ENCODE data around the gene CCDC57. TPM values are rescaled to one million over a fixed set of nuclear protein-coding genes. Genes with fewer than 3 reads are reported as not detected.

CCDC57 gene
- total RNA-seq, 4 donors from 2014 or later = 14.8 to 32.0 (median 21.9) TPM

DNA sequence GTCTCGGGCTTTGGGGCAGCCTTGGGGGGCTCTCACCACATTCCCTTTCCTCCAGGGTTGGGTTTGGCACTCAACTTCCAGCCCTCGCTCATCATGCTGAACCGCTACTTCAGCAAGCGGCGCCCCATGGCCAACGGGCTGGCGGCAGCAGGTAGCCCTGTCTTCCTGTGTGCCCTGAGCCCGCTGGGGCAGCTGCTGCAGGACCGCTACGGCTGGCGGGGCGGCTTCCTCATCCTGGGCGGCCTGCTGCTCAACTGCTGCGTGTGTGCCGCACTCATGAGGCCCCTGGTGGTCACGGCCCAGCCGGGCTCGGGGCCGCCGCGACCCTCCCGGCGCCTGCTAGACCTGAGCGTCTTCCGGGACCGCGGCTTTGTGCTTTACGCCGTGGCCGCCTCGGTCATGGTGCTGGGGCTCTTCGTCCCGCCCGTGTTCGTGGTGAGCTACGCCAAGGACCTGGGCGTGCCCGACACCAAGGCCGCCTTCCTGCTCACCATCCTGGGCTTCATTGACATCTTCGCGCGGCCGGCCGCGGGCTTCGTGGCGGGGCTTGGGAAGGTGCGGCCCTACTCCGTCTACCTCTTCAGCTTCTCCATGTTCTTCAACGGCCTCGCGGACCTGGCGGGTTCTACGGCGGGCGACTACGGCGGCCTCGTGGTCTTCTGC, 24.6 kb upstream of the CCDC57 start:
- no peak for ATAC-seq (ENCODE audit: low FRiP score)
- TF ChIP-seq, protein P1, sequence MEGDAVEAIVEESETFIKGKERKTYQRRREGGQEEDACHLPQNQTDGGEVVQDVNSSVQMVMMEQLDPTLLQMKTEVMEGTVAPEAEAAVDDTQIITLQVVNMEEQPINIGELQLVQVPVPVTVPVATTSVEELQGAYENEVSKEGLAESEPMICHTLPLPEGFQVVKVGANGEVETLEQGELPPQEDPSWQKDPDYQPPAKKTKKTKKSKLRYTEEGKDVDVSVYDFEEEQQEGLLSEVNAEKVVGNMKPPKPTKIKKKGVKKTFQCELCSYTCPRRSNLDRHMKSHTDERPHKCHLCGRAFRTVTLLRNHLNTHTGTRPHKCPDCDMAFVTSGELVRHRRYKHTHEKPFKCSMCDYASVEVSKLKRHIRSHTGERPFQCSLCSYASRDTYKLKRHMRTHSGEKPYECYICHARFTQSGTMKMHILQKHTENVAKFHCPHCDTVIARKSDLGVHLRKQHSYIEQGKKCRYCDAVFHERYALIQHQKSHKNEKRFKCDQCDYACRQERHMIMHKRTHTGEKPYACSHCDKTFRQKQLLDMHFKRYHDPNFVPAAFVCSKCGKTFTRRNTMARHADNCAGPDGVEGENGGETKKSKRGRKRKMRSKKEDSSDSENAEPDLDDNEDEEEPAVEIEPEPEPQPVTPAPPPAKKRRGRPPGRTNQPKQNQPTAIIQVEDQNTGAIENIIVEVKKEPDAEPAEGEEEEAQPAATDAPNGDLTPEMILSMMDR (IDR thresholded peaks at IDR 0.05) = no peak
- no peak for DNase-seq (ENCODE audit: low spot score)

DNA sequence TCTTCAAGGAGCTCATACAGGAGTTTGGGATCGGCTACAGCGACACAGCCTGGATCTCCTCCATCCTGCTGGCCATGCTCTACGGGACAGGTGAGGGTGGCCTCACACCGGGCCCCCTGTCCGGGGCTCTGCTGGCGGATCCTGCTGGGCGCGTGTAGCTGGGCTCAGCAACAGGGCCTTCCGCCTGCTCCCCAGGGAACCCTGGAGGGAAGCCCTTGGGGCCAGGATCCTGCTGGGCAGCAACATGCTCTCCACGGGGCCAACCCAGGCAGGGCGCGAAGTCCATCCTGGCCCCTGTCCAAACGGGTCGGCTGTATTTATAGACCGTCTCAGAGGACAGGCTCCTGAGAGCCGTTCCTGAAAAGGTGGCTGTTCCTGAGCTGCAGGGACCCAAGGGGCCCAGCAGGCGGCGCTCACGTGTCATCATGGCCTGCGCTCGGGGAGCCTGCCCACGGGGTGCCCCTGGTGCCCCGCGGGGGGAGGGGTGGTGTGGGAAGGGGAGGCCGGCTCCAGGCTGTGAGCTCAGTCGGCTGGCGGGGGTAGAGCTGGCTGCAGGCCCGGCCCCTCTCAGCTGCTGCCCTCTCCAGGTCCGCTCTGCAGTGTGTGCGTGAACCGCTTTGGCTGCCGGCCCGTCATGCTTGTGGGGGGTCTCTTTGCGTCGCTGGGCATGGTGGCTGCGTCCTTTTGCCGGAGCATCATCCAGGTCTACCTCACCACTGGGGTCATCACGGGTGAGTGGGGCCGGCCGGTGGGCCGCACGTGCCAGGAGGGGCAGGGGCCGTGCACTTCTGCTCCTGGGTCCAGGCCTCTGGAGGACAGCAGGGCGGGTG, 23.7 kb upstream of the CCDC57 start:
- no peak for DNase-seq (ENCODE audit: low spot score)
- no peak for ATAC-seq (ENCODE audit: low FRiP score)
- TF ChIP-seq, protein P1 (IDR thresholded peaks at IDR 0.05) = peak in 2 of 3 donors; percentile 12 to 39

DNA sequence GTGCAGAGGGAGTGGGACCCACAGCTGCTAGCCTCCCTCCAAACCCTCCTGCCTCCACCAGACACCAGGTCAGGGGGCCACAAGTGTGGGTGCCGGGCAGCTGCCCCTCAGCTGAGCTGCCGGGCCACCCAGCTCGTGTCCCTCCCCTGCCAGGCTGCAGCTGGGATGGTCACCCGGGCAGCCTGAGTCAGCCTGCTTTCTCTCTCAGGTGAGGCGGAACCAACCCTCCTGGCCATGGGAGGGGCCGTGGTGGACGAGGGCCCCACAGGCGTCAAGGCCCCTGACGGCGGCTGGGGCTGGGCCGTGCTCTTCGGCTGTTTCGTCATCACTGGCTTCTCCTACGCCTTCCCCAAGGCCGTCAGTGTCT, 23.1 kb upstream of the CCDC57 start:
- TF ChIP-seq, protein P1 (IDR thresholded peaks at IDR 0.05) = no peak
- no peak for ATAC-seq (ENCODE audit: low FRiP score)
- no peak for DNase-seq (ENCODE audit: low spot score)

DNA sequence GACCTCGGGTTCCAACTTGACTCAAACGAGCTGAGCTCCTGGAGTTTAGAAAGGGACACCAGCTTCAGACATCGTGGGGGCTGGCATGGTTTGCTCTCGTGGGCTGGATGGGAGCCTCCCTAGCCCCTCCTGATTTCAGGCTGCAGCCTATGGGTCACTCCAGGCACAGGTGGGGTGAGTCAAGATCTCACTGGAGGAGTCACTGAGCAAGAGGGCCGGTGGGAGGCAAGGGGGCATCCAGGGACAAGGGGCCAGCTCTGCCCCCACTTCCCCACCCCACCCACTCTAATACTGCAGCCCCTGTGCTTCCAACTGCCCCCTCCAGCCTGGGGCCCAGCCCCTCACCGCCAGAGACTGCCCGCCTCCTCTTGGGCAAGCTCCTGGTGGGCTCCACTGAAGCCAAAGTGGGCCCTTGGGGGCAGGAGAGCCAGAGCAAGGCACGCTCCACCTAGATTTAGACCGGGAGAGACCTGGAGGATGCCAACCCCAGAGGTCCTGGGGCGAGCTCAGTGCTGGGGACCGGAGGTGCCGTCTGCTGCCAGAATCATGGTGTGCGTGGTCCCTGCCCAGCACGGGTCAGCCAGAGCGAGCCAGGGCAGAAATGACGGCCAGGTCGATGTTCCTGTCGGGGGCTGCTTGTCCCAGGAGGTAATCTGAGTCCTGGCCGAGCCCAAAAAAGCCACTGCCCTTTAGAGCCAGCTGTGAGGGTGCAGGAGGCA, 22.6 kb upstream of the CCDC57 start:
- DNase-seq (ENCODE audit: low spot score) = no peak
- TF ChIP-seq, protein P1 (IDR thresholded peaks at IDR 0.05) = no peak
- no peak for ATAC-seq (ENCODE audit: low FRiP score)

DNA sequence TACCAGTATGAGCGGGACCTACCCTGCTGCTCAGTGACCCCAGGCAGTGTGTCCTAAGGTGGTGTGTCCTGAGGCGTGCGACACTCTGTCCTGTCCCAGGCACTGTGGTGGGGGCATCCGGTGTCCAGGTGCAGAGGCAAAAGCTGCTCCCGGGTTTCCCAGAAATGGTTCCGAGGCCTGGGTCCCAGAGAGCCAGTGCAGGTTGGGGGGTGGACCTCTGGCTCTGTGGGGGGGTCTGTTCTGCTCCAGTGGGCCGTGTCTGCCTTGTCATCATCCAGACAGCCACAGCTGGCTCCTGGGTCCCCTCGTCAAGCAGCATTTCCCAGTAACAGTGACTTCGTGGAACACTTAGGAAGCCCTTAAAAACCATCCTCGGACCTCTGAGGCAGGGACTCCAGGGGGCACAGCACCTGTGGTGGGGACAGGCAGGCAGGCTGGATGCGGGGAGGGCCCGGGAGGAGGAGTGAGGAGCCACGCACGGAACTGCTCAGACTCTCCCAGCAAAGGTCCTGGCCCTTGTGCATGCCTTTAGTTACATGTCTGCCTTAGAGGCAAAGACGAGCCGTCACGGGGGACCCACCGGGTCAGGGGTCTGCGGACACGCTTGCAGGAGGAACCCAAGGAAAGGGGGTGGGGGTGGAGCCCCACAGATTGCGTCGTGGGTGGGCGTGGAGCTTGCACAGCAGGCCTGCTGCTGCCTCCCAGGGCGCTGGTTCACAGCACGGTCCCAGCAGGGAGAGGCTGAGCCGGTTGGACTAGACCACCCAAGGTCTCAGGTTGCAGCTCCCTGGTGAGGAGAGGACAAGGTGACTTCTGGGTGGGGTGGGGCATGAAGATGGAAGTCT, 21.8 kb upstream of the CCDC57 start:
- TF ChIP-seq, protein P1 (IDR thresholded peaks at IDR 0.05) = no peak
- DNase-seq (ENCODE audit: low spot score) (no peak), ATAC-seq (ENCODE audit: low FRiP score) (no peak)
